H1 (cell line): ENCODE measurements around the gene PLCB2. TPM values are rescaled to one million over a fixed set of nuclear protein-coding genes. Genes with fewer than 3 reads are reported as not detected.

Experiments used
- CTCF ChIA-PET: fragments of 300-600 bp; sonication (Branson Sonifier 250); formaldehyde crosslinking; loops from one replicate; lab custom pipeline; 2021; ENCODE audit not compliant: partially characterized antibody; lab: Charles Lee
- POLR2A ChIA-PET: fragments of 300-600 bp; sonication (Branson Sonifier 250); formaldehyde crosslinking; loops from one replicate; lab custom pipeline; 2021; ENCODE audit warnings: inconsistent platforms; ENCODE audit not compliant: partially characterized antibody; lab: Charles Lee
- DNase-seq, 2 experiments: peaks; one replicate each; pipeline versions ENCODE4 v3.0.0 to v3.0.0-alpha.2; 2010 to 2022; ENCODE audit warnings: low spot score in 2 of 2, low read depth in 1 of 2, mixed read lengths in 1 of 2
- FAIRE-seq: peaks from 2 replicates; lab custom pipeline; 2011; peaks lifted over from hg19 to GRCh38; lab: Jason Lieb, UNC
- H2AFZ ChIP-seq: 2 replicates; pipeline ENCODE4 v1.8.1; 2012; ENCODE audit warnings: low read length, inconsistent platforms
- H2AK5ac ChIP-seq: 2 replicates; pipeline ENCODE4 v1.6.1; 2013; ENCODE audit warnings: low read depth, low read length
- H2BK120ac ChIP-seq: replicated peaks from 2 replicates; pipeline ENCODE3; 2013; ENCODE audit warnings: low read depth, low read length, inconsistent platforms
- H2BK12ac ChIP-seq: 2 replicates; pipeline ENCODE4 v1.6.1; 2013; ENCODE audit warnings: low read depth, low read length
- H2BK15ac ChIP-seq: 2 replicates; pipeline ENCODE4 v1.6.1; 2013; ENCODE audit warnings: low read length
- H2BK20ac ChIP-seq: 2 replicates; pipeline ENCODE4 v1.6.1; 2013; ENCODE audit warnings: low read length
- H2BK5ac ChIP-seq: 2 replicates; pipeline ENCODE4 v1.6.1; 2013; ENCODE audit warnings: low read depth, low read length
- H3K14ac ChIP-seq: 2 replicates; pipeline ENCODE4 v1.6.1; 2013; ENCODE audit warnings: inconsistent platforms; ENCODE audit not compliant: insufficient read length
- H3K18ac ChIP-seq: 2 replicates; pipeline ENCODE4 v1.6.1; 2013; ENCODE audit warnings: low read length; ENCODE audit errors: extremely low read depth
- H3K23ac ChIP-seq: 2 replicates; pipeline ENCODE4 v1.6.1; 2013; ENCODE audit warnings: inconsistent platforms; ENCODE audit not compliant: insufficient read length
- H3K23me2 ChIP-seq: 2 replicates; pipeline ENCODE4 v1.6.1; 2013; ENCODE audit warnings: low read depth, low read length
- H3K27ac ChIP-seq: 2 replicates; pipeline ENCODE4 v1.6.1; 2011; ENCODE audit warnings: low read depth, low read length, inconsistent platforms
- H3K27me3 ChIP-seq, 4 experiments: replicated peaks in 1 of 4; 1 replicate in 1 of 4; 2 replicates in 3 of 4; pipeline versions ENCODE4 v1.6.1 to v1.8.1; 2011 to 2013; ENCODE audit warnings: low read length in 3 of 4, mild to moderate bottlenecking in 3 of 4, inconsistent platforms in 2 of 4, mixed read lengths in 2 of 4, moderate library complexity in 1 of 4; ENCODE audit not compliant: control insufficient read depth in 3 of 4, insufficient read depth in 3 of 4; ENCODE audit errors: extremely low read depth in 1 of 4
- H3K36me3 ChIP-seq, 4 experiments: 2 replicates each; pipeline versions ENCODE4 v1.6.1 to v1.8.1; 2011 to 2013; ENCODE audit warnings: mild to moderate bottlenecking in 4 of 4, low read length in 3 of 4, moderate library complexity in 2 of 4, control low read depth in 1 of 4, inconsistent platforms in 1 of 4; ENCODE audit not compliant: insufficient read depth in 4 of 4, control insufficient read depth in 2 of 4
- H3K4ac ChIP-seq: replicated peaks from 2 replicates; pipeline ENCODE3; 2013; ENCODE audit warnings: low read length, low read depth, mixed read lengths, inconsistent platforms; ENCODE audit not compliant: insufficient read length
- H3K4me1 ChIP-seq, 4 experiments: replicated peaks in 1 of 4; 1 replicate in 1 of 4; 2 replicates in 3 of 4; pipeline versions ENCODE4 v1.6.1 to v1.8.1; 2011 to 2013; ENCODE audit warnings: low read length in 3 of 4, inconsistent platforms in 2 of 4, mixed read lengths in 1 of 4; ENCODE audit not compliant: insufficient read depth in 4 of 4, control insufficient read depth in 3 of 4
- H3K4me2 ChIP-seq, 2 experiments: 2 replicates each; pipeline versions ENCODE4 v1.6.1 to v1.8.1; 2011 to 2013; ENCODE audit warnings: low read depth in 2 of 2, low read length in 2 of 2, control low read depth in 1 of 2, inconsistent platforms in 1 of 2, mild to moderate bottlenecking in 1 of 2; ENCODE audit not compliant: insufficient read depth in 1 of 2
- H3K4me3 ChIP-seq, 4 experiments: fragments of 200-600, 300-600 bp in 1 of 4; sonication (generic), shearing (Covaris generic), sonication (Bioruptor Twin) in 1 of 4; 2 replicates each; pipeline versions ENCODE4 v1.5.1 to v1.8.1; 2011 to 2016; ENCODE audit warnings: low read length in 4 of 4, low read depth in 3 of 4, control low read depth in 2 of 4, inconsistent platforms in 2 of 4, mild to moderate bottlenecking in 2 of 4, mixed read lengths in 1 of 4, moderate library complexity in 1 of 4; ENCODE audit not compliant: insufficient read depth in 2 of 4; ENCODE audit errors: extremely low read depth in 1 of 4
- H3K56ac ChIP-seq: replicated peaks from 2 replicates; pipeline ENCODE3; 2013; ENCODE audit warnings: low read depth, mild to moderate bottlenecking, mixed read lengths, low read length, inconsistent platforms; ENCODE audit not compliant: insufficient read length
- H3K79me1 ChIP-seq: 2 replicates; pipeline ENCODE4 v1.6.1; 2013; ENCODE audit warnings: low read depth, low read length, control low read depth
- H3K79me2 ChIP-seq, 2 experiments: 2 replicates each; pipeline versions ENCODE4 v1.6.1 to v1.8.1; 2012 to 2013; ENCODE audit warnings: low read length in 2 of 2, mild to moderate bottlenecking in 2 of 2, inconsistent platforms in 1 of 2; ENCODE audit not compliant: insufficient read depth in 2 of 2, control insufficient read depth in 1 of 2
- H3K9ac ChIP-seq, 4 experiments: replicated peaks in 1 of 4; 1 replicate in 1 of 4; 2 replicates in 3 of 4; pipeline versions ENCODE4 v1.6.1 to v1.8.1; 2011 to 2013; ENCODE audit warnings: low read depth in 3 of 4, low read length in 3 of 4, control low read depth in 2 of 4, mild to moderate bottlenecking in 2 of 4, moderate library complexity in 2 of 4, inconsistent platforms in 1 of 4; ENCODE audit errors: extremely low read depth in 1 of 4
- H3K9me3 ChIP-seq, 2 experiments: 2 replicates each; pipeline versions ENCODE4 v1.6.1 to v1.8.1; 2012 to 2013; ENCODE audit warnings: mild to moderate bottlenecking in 2 of 2, moderate library complexity in 2 of 2, control low read depth in 1 of 2, inconsistent platforms in 1 of 2, low read depth in 1 of 2, low read length in 1 of 2, mixed read lengths in 1 of 2; ENCODE audit not compliant: insufficient read depth in 2 of 2
- H4K20me1 ChIP-seq, 2 experiments: replicated peaks in 1 of 2; 2 replicates each; pipeline versions ENCODE3 to v1.8.1; 2011 to 2013; ENCODE audit warnings: inconsistent platforms in 2 of 2, low read length in 2 of 2, mild to moderate bottlenecking in 1 of 2; ENCODE audit not compliant: insufficient read depth in 2 of 2, control insufficient read depth in 1 of 2
- H4K5ac ChIP-seq: 2 replicates; pipeline ENCODE4 v1.6.1; 2013; ENCODE audit warnings: low read length, low read depth, mixed read lengths, inconsistent platforms; ENCODE audit not compliant: insufficient read length
- H4K8ac ChIP-seq: 2 replicates; pipeline ENCODE4 v1.8.0; 2013; ENCODE audit warnings: mild to moderate bottlenecking, moderate library complexity, low read length, inconsistent platforms; ENCODE audit not compliant: insufficient read depth; ENCODE audit errors: extremely low read depth
- H4K91ac ChIP-seq: replicated peaks from 2 replicates; pipeline ENCODE3; 2013; ENCODE audit warnings: low read length, mixed read lengths, inconsistent platforms; ENCODE audit not compliant: insufficient read length
- CBX8 ChIP-seq: fragments of 300-800, 300-1000 bp; sonication (generic); IDR thresholded peaks from 2 replicates; pipeline ENCODE4 v1.7.1; 2016; ENCODE audit warnings: low read depth, low read length, borderline replicate concordance
- CREB1 ChIP-seq: IDR thresholded peaks from 2 replicates; pipeline ENCODE4 v1.6.1; 2012; ENCODE audit warnings: inconsistent platforms
- CTBP2 ChIP-seq: IDR thresholded peaks from 2 replicates; pipeline ENCODE4 v1.7.0; 2011; ENCODE audit warnings: borderline replicate concordance, mild to moderate bottlenecking, moderate library complexity, mixed read lengths, low read length; ENCODE audit not compliant: insufficient read depth, insufficient read length
- E2F6 ChIP-seq: IDR thresholded peaks from 2 replicates; pipeline ENCODE4 v1.6.1; 2012; ENCODE audit warnings: inconsistent platforms
- EP300 ChIP-seq, 2 experiments: IDR thresholded peaks; 1 replicate in 1 of 2; 2 replicates in 1 of 2; pipeline ENCODE4 v1.6.1; 2011 to 2012; ENCODE audit warnings: low read depth in 2 of 2, low read length in 2 of 2, mild to moderate bottlenecking in 2 of 2, borderline replicate concordance in 1 of 2, inconsistent platforms in 1 of 2, moderate library complexity in 1 of 2
- GTF2F1 ChIP-seq: IDR thresholded peaks from 2 replicates; pipeline ENCODE4 v1.6.1; 2012; ENCODE audit warnings: low read depth, low read length, improper control_type of control experiment, borderline replicate concordance
- HDAC6 ChIP-seq: IDR thresholded peaks from one replicate; pipeline ENCODE4 v1.7.1; 2012; ENCODE audit warnings: low read depth, mild to moderate bottlenecking, inconsistent platforms, low read length, moderate library complexity
- KDM1A ChIP-seq: fragments of 200-600, 300-600 bp; sonication (generic); IDR thresholded peaks from 2 replicates; pipeline ENCODE4 v1.7.1; 2016; ENCODE audit warnings: mild to moderate bottlenecking, low read length, borderline replicate concordance
- POLR2AphosphoS5 ChIP-seq: IDR thresholded peaks from 2 replicates; pipeline ENCODE4 v1.6.1; 2011; ENCODE audit warnings: low read depth, low read length
- TAF1 ChIP-seq: IDR thresholded peaks from 2 replicates; pipeline ENCODE4 v1.6.1; 2011; ENCODE audit warnings: mild to moderate bottlenecking, low read depth, low read length
- whole genome bisulfite sequencing, 2 experiments: shearing (Covaris generic) in 1 of 2; methylation state at CpG; one replicate each; pipeline versions ENCODE4 v1.1.6 to v1.1.7; 2013 to 2015; ENCODE audit warnings: low lambda C conversion rate in 2 of 2, mixed read lengths in 2 of 2, inconsistent platforms in 1 of 2, low coverage in 1 of 2, missing lambda C conversion rate in 1 of 2; ENCODE audit not compliant: insufficient replicate concordance in 2 of 2, insufficient coverage in 1 of 2, insufficient read length in 1 of 2; ENCODE audit errors: extremely low coverage in 1 of 2, missing lambda C conversion rate in 1 of 2; 5-methylcytosine and 5-hydroxymethylcytosine counted together
- polyA plus RNA-seq, 7 experiments: library from polyadenylated mRNA; depleted of rRNA in 3 of 7; stranded (reverse) in 5 of 7; unstranded in 2 of 7; fragments of >200 nt in 5 of 7; fragments of 200-250 nt in 2 of 7; gene quantifications; 1 replicate in 5 of 7; 2 replicates in 1 of 7; 4 replicates in 1 of 7; pipeline versions ENCODE4 v1.2.1 to v1.2.3, GENCODE V29; 2011 to 2013; ENCODE audit warnings: missing spikeins in 2 of 7, mixed read lengths in 2 of 7
- total RNA-seq: library from RNA; stranded (reverse); fragmentation: NEBNext Ultra II Directional; extraction: Animal tissue kit (Norgen Biotek cat#: 25700); gene quantifications from 2 replicates; pipeline ENCODE4 v1.2.1, GENCODE V29; 2021
- TF ChIP-seq, protein P1 (sequence below): IDR thresholded peaks from 2 replicates; pipeline ENCODE4 v1.6.1; 2011; ENCODE audit warnings: low read length, improper control_type of control experiment

Gene PLCB2
- total and polyA plus RNA-seq, 2 of the 8 experiments (the other 6 are each of a cell fraction or from before 2014, with no cell fraction given), result 7.2 to 8.4 TPM

- Histone ChIP-seq H2AFZ (no peak overlapping the region), H4K91ac (no peak overlapping the region), H2AK5ac (no peak overlapping the region), H3K36me3 (no peaks in the 10 kb centered on the region), H3K23ac (no peak overlapping the region), H3K4me2 (no peak overlapping the region), H3K18ac (no peak overlapping the region), H4K8ac (no peak overlapping the region), H4K5ac (no peak overlapping the region), H2BK12ac (no peak overlapping the region), H3K23me2 (no peaks in the 10 kb centered on the region), H3K4me1 (peaks cover 0 to 7% (median 2%) of the 10 kb centered on the region in 4 experiments; a peak in 4 of 7 replicates), H3K9me3 (no peaks in the 10 kb centered on the region), H3K4ac (no peak overlapping the region), H3K27ac (no peak overlapping the region), H4K20me1 (peaks cover 0 to 1% of the 10 kb centered on the region in 2 experiments), H2BK15ac (no peak overlapping the region), H2BK5ac (no peak overlapping the region), H2BK20ac (no peak overlapping the region), H3K79me2 (no peaks in the 10 kb centered on the region), H3K27me3 (peaks cover 0 to 3% (median 2%) of the 10 kb centered on the region in 4 experiments; a peak in 3 of 7 replicates), H2BK120ac (no peak overlapping the region), H3K14ac (no peak overlapping the region), H3K79me1 (no peaks in the 10 kb centered on the region), H3K56ac (no peak overlapping the region), H3K4me3 (no peak overlapping the region), H3K9ac (no peak overlapping the region)
- FAIRE-seq (no peak), DNase-seq (no peak)
- CTCF ChIA-PET, result interaction anchor here (0.6 to 23.9 kb wide), 12 partner anchors 10 to 1089 kb away, joined by 3 to 584 read pairs (median 4); partner anchors contain the start of genes ANKRD63, CCDC9B, PAK6 and PLCB2
- POLR2A ChIA-PET, result interaction anchor here (0.8 to 1.4 kb wide), 2 partner anchors 28 to 37 kb away, joined by 3 to 4 read pairs; no protein-coding TSS in a partner anchor
- 81% methylated on average over 3 of the region's 3 CpGs; no CpG with 5 or more reads in 1 of the 2 experiments for WGBS, 2 experiments
- TF ChIP-seq POLR2AphosphoS5 (no peak), CTBP2 (no peak), GTF2F1 (no peak), CBX8 (no peak), CREB1 (no peak), TAF1 (no peak), KDM1A (no peak), HDAC6 (no peak), E2F6 (no peak), EP300 (IDR thresholded peaks at IDR 0.05; ENCODE audit: borderline replicate concordance in 1 of 2, low read depth in 2 of 2, low read length in 2 of 2) (no peak)
- TF ChIP-seq, protein P1, sequence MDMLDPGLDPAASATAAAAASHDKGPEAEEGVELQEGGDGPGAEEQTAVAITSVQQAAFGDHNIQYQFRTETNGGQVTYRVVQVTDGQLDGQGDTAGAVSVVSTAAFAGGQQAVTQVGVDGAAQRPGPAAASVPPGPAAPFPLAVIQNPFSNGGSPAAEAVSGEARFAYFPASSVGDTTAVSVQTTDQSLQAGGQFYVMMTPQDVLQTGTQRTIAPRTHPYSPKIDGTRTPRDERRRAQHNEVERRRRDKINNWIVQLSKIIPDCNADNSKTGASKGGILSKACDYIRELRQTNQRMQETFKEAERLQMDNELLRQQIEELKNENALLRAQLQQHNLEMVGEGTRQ, result no peak
Measured at GRCh38 chr15:40316931-40317330, 9.2 kb upstream of the PLCB2 start.
